Measurements from ENCODE around the gene SHISA6.
A peak's percentile ranks its signal among the peaks of the same experiment; 100 is the strongest.

The SHISA6 gene

DNA sequence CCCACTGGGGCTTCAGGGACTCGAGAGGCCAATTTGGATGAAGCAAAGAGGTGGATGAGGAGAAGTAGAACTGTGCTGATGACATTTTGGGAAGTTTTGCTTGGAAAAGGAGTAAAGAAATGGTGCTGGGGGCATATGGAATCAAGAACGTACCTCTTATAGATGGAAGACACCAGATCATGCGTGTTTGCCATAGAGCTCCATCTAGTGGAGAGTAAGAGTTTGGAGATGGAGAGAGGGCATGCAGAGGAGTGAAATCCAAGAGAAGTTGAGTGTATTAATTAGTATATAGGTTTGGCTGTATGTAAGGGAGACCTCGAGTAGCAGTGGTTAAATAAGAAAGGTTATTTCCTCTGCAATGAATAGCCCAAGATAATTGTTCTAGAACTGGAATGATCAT lies 56.0 kb downstream of the SHISA6 start:
- TF ChIP-seq RAD21 (IDR thresholded peaks at IDR 0.05; ENCODE audit: low read depth) (peak; percentile 20; the same call in 1 of the 2 replicates), NFIC (IDR thresholded peaks at IDR 0.05) (no peak)

DNA sequence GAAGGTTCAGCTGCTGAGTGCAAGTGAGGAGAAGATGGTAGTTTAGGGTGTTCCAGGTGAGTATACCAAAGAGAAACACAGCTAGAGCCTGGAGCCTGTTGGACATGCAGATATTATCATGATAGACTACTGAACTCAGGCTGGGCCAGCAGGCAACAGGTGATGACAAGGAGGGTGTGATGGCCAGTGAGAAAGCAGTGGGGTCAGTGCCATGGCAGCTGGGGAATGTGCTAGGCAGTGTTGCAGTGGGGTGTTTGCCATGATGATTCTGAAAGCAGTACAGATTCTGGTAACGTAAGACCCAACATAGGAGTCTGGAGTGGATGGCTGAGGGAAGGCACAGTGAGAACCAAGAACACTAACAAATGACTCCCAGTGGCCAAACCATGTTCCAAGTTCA lies 57.4 kb downstream of the SHISA6 start:
- no peak for TF ChIP-seq ZBTB7A (IDR thresholded peaks at IDR 0.05; ENCODE audit: low read depth)
- no peak for TF ChIP-seq CEBPB (IDR thresholded peaks at IDR 0.05)
- TF ChIP-seq EGR1 (IDR thresholded peaks at IDR 0.05), result no peak
- TF ChIP-seq FOXM1 (IDR thresholded peaks at IDR 0.05; ENCODE audit: borderline replicate concordance, low read depth), result no peak
- TF ChIP-seq, protein P1, sequence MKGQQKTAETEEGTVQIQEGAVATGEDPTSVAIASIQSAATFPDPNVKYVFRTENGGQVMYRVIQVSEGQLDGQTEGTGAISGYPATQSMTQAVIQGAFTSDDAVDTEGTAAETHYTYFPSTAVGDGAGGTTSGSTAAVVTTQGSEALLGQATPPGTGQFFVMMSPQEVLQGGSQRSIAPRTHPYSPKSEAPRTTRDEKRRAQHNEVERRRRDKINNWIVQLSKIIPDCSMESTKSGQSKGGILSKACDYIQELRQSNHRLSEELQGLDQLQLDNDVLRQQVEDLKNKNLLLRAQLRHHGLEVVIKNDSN (IDR thresholded peaks at IDR 0.05), result no peak
- no peak for TF ChIP-seq EP300 (IDR thresholded peaks at IDR 0.05; ENCODE audit: borderline replicate concordance)
- TF ChIP-seq NFIC (IDR thresholded peaks at IDR 0.05), result no peak
- TF ChIP-seq, protein P2, sequence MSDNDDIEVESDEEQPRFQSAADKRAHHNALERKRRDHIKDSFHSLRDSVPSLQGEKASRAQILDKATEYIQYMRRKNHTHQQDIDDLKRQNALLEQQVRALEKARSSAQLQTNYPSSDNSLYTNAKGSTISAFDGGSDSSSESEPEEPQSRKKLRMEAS (IDR thresholded peaks at IDR 0.05), result no peak
- TF ChIP-seq, protein P3, sequence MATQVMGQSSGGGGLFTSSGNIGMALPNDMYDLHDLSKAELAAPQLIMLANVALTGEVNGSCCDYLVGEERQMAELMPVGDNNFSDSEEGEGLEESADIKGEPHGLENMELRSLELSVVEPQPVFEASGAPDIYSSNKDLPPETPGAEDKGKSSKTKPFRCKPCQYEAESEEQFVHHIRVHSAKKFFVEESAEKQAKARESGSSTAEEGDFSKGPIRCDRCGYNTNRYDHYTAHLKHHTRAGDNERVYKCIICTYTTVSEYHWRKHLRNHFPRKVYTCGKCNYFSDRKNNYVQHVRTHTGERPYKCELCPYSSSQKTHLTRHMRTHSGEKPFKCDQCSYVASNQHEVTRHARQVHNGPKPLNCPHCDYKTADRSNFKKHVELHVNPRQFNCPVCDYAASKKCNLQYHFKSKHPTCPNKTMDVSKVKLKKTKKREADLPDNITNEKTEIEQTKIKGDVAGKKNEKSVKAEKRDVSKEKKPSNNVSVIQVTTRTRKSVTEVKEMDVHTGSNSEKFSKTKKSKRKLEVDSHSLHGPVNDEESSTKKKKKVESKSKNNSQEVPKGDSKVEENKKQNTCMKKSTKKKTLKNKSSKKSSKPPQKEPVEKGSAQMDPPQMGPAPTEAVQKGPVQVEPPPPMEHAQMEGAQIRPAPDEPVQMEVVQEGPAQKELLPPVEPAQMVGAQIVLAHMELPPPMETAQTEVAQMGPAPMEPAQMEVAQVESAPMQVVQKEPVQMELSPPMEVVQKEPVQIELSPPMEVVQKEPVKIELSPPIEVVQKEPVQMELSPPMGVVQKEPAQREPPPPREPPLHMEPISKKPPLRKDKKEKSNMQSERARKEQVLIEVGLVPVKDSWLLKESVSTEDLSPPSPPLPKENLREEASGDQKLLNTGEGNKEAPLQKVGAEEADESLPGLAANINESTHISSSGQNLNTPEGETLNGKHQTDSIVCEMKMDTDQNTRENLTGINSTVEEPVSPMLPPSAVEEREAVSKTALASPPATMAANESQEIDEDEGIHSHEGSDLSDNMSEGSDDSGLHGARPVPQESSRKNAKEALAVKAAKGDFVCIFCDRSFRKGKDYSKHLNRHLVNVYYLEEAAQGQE (IDR thresholded peaks at IDR 0.05; ENCODE audit: low read depth), result no peak
- TF ChIP-seq TEAD4 (IDR thresholded peaks at IDR 0.05), result no peak
- no peak for TF ChIP-seq CREB1 (IDR thresholded peaks at IDR 0.05; ENCODE audit: low read depth)
- no peak for TF ChIP-seq RAD21 (IDR thresholded peaks at IDR 0.05; ENCODE audit: low read depth)
- no peak for TF ChIP-seq TAF1 (IDR thresholded peaks at IDR 0.05; ENCODE audit: low read depth)
- TF ChIP-seq YY1 (IDR thresholded peaks at IDR 0.05; ENCODE audit: low read depth), result no peak
- no peak for TF ChIP-seq TCF12 (IDR thresholded peaks at IDR 0.05; ENCODE audit: low read depth)

DNA sequence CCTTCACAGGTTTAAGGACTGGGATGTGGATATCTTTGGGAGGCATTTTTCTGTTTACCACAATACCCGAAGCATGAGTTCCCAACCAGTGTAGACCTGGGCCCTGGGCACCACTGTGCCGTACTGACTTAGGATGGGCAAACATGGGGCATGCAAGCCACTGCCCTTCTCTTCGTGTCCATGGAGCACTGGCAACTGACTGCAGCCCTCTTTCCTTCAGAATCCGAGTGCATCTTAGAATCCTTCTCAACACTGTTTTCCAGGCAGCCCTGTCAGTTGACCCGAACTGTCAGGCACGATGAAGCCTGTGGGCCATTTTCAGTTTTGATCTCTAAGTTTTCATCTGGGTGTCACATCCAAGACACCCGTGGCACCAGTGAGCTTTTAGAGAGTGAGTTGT lies 59.2 kb downstream of the SHISA6 start:
- TF ChIP-seq, protein P2 (IDR thresholded peaks at IDR 0.05), result no peak
- TF ChIP-seq FOXM1 (IDR thresholded peaks at IDR 0.05; ENCODE audit: borderline replicate concordance, low read depth) (no peak), TCF12 (IDR thresholded peaks at IDR 0.05; ENCODE audit: low read depth) (no peak), TAF1 (IDR thresholded peaks at IDR 0.05; ENCODE audit: low read depth) (no peak), EP300 (IDR thresholded peaks at IDR 0.05; ENCODE audit: borderline replicate concordance) (no peak), NFIC (IDR thresholded peaks at IDR 0.05) (no peak), CREB1 (IDR thresholded peaks at IDR 0.05; ENCODE audit: low read depth) (no peak), ZBTB7A (IDR thresholded peaks at IDR 0.05; ENCODE audit: low read depth) (no peak), TEAD4 (IDR thresholded peaks at IDR 0.05) (no peak), CEBPB (IDR thresholded peaks at IDR 0.05) (no peak), YY1 (IDR thresholded peaks at IDR 0.05; ENCODE audit: low read depth) (no peak), EGR1 (IDR thresholded peaks at IDR 0.05) (no peak), RAD21 (IDR thresholded peaks at IDR 0.05; ENCODE audit: low read depth) (no peak)
- TF ChIP-seq, protein P3 (IDR thresholded peaks at IDR 0.05; ENCODE audit: low read depth), result no peak
- TF ChIP-seq, protein P1 (IDR thresholded peaks at IDR 0.05), result no peak

DNA sequence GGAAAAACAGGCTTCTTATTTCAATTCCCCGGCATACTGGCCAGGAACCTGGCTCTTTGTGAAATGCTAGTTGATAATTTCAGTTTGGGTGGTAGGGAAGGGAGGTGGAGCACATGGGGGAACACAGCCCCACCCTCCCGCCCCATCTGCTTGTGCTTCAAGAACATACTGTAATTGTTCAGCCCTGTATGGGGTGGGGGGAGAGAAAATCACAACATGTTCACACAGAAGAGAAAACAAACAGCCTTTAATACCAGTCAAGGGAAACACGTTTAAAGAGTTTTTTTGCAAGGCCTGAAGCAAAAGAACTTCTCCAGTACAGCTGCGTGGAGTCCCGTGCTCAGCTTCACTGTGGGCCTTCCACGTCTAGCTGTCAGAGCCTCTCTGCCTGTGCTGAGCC lies 59.7 kb downstream of the SHISA6 start:
- TF ChIP-seq NFIC (IDR thresholded peaks at IDR 0.05), result no peak
- TF ChIP-seq, protein P1 (IDR thresholded peaks at IDR 0.05), result no peak
- no peak for TF ChIP-seq CREB1 (IDR thresholded peaks at IDR 0.05; ENCODE audit: low read depth)
- TF ChIP-seq, protein P3 (IDR thresholded peaks at IDR 0.05; ENCODE audit: low read depth), result no peak
- no peak for TF ChIP-seq EP300 (IDR thresholded peaks at IDR 0.05; ENCODE audit: borderline replicate concordance)
- TF ChIP-seq RAD21 (IDR thresholded peaks at IDR 0.05; ENCODE audit: low read depth), result no peak
- TF ChIP-seq, protein P2 (IDR thresholded peaks at IDR 0.05), result no peak
- no peak for TF ChIP-seq EGR1 (IDR thresholded peaks at IDR 0.05)
- TF ChIP-seq ZBTB7A (IDR thresholded peaks at IDR 0.05; ENCODE audit: low read depth), result no peak
- no peak for TF ChIP-seq YY1 (IDR thresholded peaks at IDR 0.05; ENCODE audit: low read depth)
- TF ChIP-seq TCF12 (IDR thresholded peaks at IDR 0.05; ENCODE audit: low read depth), result no peak
- TF ChIP-seq TEAD4 (IDR thresholded peaks at IDR 0.05), result no peak
- TF ChIP-seq TAF1 (IDR thresholded peaks at IDR 0.05; ENCODE audit: low read depth), result no peak
- no peak for TF ChIP-seq CEBPB (IDR thresholded peaks at IDR 0.05)
- TF ChIP-seq FOXM1 (IDR thresholded peaks at IDR 0.05; ENCODE audit: borderline replicate concordance, low read depth), result no peak

All from Ishikawa (cell line).